ENCODE data around the gene ACTR2. TPM values are rescaled to one million over a fixed set of nuclear protein-coding genes. Genes with fewer than 3 reads are reported as not detected.

Gene ACTR2
- polyA plus RNA-seq, 1 donor from 2014 or later = 118 TPM

DNA sequence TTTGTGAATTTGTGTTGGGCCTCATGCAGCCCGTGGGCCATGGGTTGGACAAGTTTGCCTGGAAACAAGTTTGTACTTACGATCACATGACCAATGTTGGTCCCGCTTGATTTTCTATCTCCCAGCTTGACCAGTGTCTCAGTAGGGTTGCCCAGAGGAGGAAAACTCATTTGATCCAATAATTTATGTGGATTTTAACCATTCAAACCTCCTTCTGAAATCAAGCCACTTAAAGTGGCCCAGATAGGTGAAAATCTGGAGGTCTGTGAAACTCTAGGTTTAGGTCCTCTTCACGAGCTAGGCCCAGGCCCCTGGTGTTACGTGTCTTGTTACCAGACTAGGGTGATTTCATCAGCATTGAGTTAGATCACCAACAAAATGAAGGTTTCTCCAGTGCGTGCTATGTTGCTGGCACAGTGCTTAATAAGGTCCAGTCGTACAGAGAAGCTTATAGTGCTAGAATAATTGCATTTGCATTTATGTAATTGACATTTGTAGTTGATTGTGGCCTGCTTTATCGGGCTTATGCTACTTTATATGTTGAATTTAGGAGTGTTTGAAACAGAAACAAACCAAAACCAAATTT, 4.4 kb downstream of the ACTR2 start:
- no peaks in the 10 kb centered on the region for H3F3A ChIP-seq (ENCODE audit: insufficient read depth, low read length, poor library complexity, severe bottlenecking)
- peaks cover 68% of the 10 kb centered on the region for H3K79me2 ChIP-seq (replicated peaks; ENCODE audit: insufficient read depth, low read length)
- no peak overlapping the region for H2AFZ ChIP-seq (ENCODE audit: low read depth, low read length)
- H3K9me2 ChIP-seq (ENCODE audit: insufficient read depth, low read length) = no peaks in the 10 kb centered on the region
- no peak overlapping the region for H3K27ac ChIP-seq (ENCODE audit: low read length)
- no peak for TF ChIP-seq EZH2 (IDR thresholded peaks at IDR 0.05; ENCODE audit: borderline replicate concordance, insufficient read depth, low read length, poor library complexity, severe bottlenecking)
- TF ChIP-seq RAD21 (conservative IDR thresholded peaks at IDR 0.05) = no peak
- TF ChIP-seq, protein P1, sequence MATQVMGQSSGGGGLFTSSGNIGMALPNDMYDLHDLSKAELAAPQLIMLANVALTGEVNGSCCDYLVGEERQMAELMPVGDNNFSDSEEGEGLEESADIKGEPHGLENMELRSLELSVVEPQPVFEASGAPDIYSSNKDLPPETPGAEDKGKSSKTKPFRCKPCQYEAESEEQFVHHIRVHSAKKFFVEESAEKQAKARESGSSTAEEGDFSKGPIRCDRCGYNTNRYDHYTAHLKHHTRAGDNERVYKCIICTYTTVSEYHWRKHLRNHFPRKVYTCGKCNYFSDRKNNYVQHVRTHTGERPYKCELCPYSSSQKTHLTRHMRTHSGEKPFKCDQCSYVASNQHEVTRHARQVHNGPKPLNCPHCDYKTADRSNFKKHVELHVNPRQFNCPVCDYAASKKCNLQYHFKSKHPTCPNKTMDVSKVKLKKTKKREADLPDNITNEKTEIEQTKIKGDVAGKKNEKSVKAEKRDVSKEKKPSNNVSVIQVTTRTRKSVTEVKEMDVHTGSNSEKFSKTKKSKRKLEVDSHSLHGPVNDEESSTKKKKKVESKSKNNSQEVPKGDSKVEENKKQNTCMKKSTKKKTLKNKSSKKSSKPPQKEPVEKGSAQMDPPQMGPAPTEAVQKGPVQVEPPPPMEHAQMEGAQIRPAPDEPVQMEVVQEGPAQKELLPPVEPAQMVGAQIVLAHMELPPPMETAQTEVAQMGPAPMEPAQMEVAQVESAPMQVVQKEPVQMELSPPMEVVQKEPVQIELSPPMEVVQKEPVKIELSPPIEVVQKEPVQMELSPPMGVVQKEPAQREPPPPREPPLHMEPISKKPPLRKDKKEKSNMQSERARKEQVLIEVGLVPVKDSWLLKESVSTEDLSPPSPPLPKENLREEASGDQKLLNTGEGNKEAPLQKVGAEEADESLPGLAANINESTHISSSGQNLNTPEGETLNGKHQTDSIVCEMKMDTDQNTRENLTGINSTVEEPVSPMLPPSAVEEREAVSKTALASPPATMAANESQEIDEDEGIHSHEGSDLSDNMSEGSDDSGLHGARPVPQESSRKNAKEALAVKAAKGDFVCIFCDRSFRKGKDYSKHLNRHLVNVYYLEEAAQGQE (IDR thresholded peaks at IDR 0.05; ENCODE audit: borderline replicate concordance) = no peak
- TF ChIP-seq, protein P2, sequence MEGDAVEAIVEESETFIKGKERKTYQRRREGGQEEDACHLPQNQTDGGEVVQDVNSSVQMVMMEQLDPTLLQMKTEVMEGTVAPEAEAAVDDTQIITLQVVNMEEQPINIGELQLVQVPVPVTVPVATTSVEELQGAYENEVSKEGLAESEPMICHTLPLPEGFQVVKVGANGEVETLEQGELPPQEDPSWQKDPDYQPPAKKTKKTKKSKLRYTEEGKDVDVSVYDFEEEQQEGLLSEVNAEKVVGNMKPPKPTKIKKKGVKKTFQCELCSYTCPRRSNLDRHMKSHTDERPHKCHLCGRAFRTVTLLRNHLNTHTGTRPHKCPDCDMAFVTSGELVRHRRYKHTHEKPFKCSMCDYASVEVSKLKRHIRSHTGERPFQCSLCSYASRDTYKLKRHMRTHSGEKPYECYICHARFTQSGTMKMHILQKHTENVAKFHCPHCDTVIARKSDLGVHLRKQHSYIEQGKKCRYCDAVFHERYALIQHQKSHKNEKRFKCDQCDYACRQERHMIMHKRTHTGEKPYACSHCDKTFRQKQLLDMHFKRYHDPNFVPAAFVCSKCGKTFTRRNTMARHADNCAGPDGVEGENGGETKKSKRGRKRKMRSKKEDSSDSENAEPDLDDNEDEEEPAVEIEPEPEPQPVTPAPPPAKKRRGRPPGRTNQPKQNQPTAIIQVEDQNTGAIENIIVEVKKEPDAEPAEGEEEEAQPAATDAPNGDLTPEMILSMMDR (IDR thresholded peaks at IDR 0.05; ENCODE audit: poor library complexity, severe bottlenecking) = no peak
- TF ChIP-seq SMC3 (conservative IDR thresholded peaks at IDR 0.05; ENCODE audit: poor library complexity) = no peak
- no peak for TF ChIP-seq TAF1 (IDR thresholded peaks at IDR 0.05; ENCODE audit: low read depth)
- TF ChIP-seq MXI1 (conservative IDR thresholded peaks at IDR 0.05; ENCODE audit: poor library complexity, severe bottlenecking) = no peak
- TF ChIP-seq POLR2AphosphoS5 (IDR thresholded peaks at IDR 0.05) = no peak
- TF ChIP-seq EP300 (conservative IDR thresholded peaks at IDR 0.05; ENCODE audit: poor library complexity, severe bottlenecking) = no peak
- no peaks in the 10 kb centered on the region for H3K36me3 ChIP-seq (ENCODE audit: insufficient read depth, low read length)
- no peaks in the 10 kb centered on the region for H3K27me3 ChIP-seq (ENCODE audit: insufficient read depth, low read depth, low read length)
- H3K9ac ChIP-seq (ENCODE audit: low read length) = no peak overlapping the region
- H3K4me2 ChIP-seq (ENCODE audit: low read length) = no peak overlapping the region
- H3K4me3 ChIP-seq (ENCODE audit: low read length) = no peak overlapping the region
- no peaks in the 10 kb centered on the region for H4K20me1 ChIP-seq (ENCODE audit: insufficient read depth)
- H3K9me3 ChIP-seq (ENCODE audit: low read length) = no peaks in the 10 kb centered on the region

DNA sequence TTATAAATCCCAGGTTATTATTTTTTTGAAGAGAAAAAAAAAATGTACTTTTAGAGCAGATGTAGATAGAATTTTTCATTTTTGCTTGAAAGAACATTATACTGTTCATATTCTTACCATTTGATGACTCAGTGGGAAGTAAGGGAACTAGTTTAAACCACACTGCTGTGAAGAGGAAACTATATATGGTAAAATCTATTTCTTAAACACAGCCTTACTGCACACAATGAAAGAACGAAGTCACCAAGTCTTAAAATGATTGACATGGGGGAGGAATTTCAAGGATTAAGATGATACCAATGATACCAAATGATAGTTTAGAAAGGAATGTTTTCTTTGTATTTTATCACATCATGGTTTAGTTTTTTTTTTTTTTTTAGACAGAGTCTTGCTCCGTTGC, 5.0 kb downstream of the ACTR2 start:
- TF ChIP-seq EP300 (conservative IDR thresholded peaks at IDR 0.05; ENCODE audit: poor library complexity, severe bottlenecking) = no peak
- TF ChIP-seq POLR2AphosphoS5 (IDR thresholded peaks at IDR 0.05) = no peak
- no peak for TF ChIP-seq TAF1 (IDR thresholded peaks at IDR 0.05; ENCODE audit: low read depth)
- no peak for TF ChIP-seq SMC3 (conservative IDR thresholded peaks at IDR 0.05; ENCODE audit: poor library complexity)
- no peak for TF ChIP-seq RAD21 (conservative IDR thresholded peaks at IDR 0.05)
- TF ChIP-seq, protein P1 (IDR thresholded peaks at IDR 0.05; ENCODE audit: borderline replicate concordance) = no peak
- TF ChIP-seq EZH2 (IDR thresholded peaks at IDR 0.05; ENCODE audit: borderline replicate concordance, insufficient read depth, low read length, poor library complexity, severe bottlenecking) = no peak
- no peak for TF ChIP-seq MXI1 (conservative IDR thresholded peaks at IDR 0.05; ENCODE audit: poor library complexity, severe bottlenecking)
- TF ChIP-seq, protein P2 (IDR thresholded peaks at IDR 0.05; ENCODE audit: poor library complexity, severe bottlenecking) = no peak
- peaks cover 72% of the 10 kb centered on the region for H3K79me2 ChIP-seq (replicated peaks; ENCODE audit: insufficient read depth, low read length)

More for the DNA sequence above, 5.0 kb downstream of the ACTR2 start:
- Histone ChIP-seq H3K9ac (ENCODE audit: low read length) (no peak overlapping the region), H3K27me3 (ENCODE audit: insufficient read depth, low read depth, low read length) (no peaks in the 10 kb centered on the region), H4K20me1 (ENCODE audit: insufficient read depth) (no peaks in the 10 kb centered on the region), H3K4me3 (ENCODE audit: low read length) (no peak overlapping the region), H3K27ac (ENCODE audit: low read length) (no peak overlapping the region), H3F3A (ENCODE audit: insufficient read depth, low read length, poor library complexity, severe bottlenecking) (no peaks in the 10 kb centered on the region), H3K9me3 (ENCODE audit: low read length) (no peaks in the 10 kb centered on the region), H3K9me2 (ENCODE audit: insufficient read depth, low read length) (no peaks in the 10 kb centered on the region), H3K36me3 (ENCODE audit: insufficient read depth, low read length) (no peaks in the 10 kb centered on the region), H3K4me2 (ENCODE audit: low read length) (no peak overlapping the region), H2AFZ (ENCODE audit: low read depth, low read length) (no peak overlapping the region)
